ENCODE data around the gene UPF3A.
"Not testable (repeated sequence)": the region's sequence is repeated elsewhere in the genome, so short reads cannot be mapped to it uniquely, and the experiment has no call there.

UPF3A gene

GRCh38 chr13:114333881-114334280, 52.5 kb downstream of the UPF3A start:
- peak overlapping the region; percentile 31 for H3K4me3 Mint-ChIP-seq
- H3K27ac Mint-ChIP-seq: peak overlapping the region; percentile 13
- H3K36me3 Mint-ChIP-seq: not testable (repeated sequence)

DNA sequence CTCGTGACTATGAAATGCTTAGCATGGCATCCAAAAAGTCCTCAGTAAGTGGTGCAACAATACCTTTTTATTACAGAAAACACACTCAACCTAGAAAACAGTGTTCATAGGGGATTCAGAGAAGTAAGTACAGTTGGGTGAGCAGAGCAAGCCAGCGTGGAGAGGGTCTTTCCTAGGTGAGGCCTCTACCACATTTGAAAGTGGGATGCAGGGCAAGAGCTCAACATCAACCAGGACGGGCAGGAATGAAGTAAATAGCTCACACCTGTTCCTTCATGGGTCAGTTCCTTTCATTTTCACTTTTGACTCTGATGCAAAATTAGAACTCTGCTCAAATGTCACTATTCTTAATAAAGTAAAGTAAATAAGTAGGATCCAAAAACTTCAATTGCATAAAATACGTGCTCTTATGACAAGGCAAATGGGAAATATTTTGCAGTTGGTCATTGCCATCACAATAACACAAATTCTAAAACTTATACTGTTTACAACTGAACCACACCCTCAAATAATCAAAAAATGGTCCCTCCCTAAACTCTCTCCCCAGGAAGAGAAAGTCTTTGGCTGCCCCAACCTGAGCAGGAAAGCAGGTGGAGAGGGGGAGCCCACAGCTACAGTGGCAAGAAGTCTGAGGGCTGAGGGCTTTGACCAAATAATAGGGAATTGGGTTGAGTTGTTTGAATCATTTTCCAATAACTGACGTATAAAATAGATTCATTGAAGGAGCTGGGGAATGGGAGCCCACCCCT, 53.1 kb downstream of the UPF3A start:
- H3K27me3 Mint-ChIP-seq: no peaks in the 10 kb centered on the region
- no peaks in the 10 kb centered on the region for H3K9me3 Mint-ChIP-seq
- H3K36me3 Mint-ChIP-seq: no peaks in the 10 kb centered on the region
- H3K4me3 Mint-ChIP-seq: peak overlapping the region; percentile 31
- H3K4me1 Mint-ChIP-seq: peaks cover 13% of the 10 kb centered on the region
- peak overlapping the region; percentile 13 for H3K27ac Mint-ChIP-seq

More at GRCh38 chr13:114333881-114334280, 52.5 kb downstream of the UPF3A start:
- not testable (repeated sequence) for H3K9me3 Mint-ChIP-seq, H3K27me3 Mint-ChIP-seq
- H3K4me1 Mint-ChIP-seq: peaks cover 13% of the 10 kb centered on the region

GRCh38 chr13:114336457-114336856, 55.1 kb downstream of the UPF3A start:
- H3K27me3 Mint-ChIP-seq, H3K36me3 Mint-ChIP-seq, H3K9me3 Mint-ChIP-seq, H3K4me3 Mint-ChIP-seq, H3K27ac Mint-ChIP-seq: not testable (repeated sequence)
- H3K4me1 Mint-ChIP-seq: peaks cover 23% of the 10 kb centered on the region

- H3K27me3 Mint-ChIP-seq: no peaks in the 10 kb centered on the region
- H3K36me3 Mint-ChIP-seq: no peaks in the 10 kb centered on the region
- H3K4me3 Mint-ChIP-seq: no peak overlapping the region
- peaks cover 22% of the 10 kb centered on the region for H3K4me1 Mint-ChIP-seq
- no peak overlapping the region for H3K27ac Mint-ChIP-seq
- no peaks in the 10 kb centered on the region for H3K9me3 Mint-ChIP-seq
Observed at GRCh38 chr13:114338959-114339358, 57.6 kb downstream of the UPF3A start.

DNA sequence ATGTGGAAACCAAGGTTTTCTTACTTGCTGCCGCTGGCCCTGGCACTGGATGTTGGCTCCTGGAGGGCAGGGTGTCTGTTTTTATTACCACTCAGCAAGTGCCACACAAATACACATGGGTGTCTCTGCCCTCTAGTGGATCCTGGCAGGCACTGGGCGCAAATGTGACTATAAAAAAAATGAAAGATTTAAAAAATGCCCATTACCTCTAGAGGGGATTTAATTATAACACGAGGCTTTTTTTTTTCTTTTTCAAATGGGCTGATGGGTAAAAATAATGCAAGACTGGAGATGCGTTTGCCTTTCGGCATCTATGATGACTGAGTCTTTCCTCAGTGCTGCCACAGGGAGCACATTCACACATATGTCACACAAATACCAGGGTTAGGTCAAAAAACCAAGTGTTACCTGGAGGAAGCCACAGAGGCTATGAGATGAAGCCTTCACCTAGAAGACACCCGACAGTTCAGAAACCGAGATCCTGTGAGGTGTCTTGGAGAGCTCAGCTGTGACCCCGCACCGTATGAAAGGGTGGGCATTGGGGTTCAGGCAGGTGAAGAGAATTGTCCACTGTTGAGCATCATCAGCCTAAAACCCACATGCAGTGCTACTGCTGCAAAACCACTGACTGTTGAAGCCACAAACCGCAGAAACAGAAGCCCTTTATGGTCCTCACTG, 58.6 kb downstream of the UPF3A start:
- no peaks in the 10 kb centered on the region for H3K27me3 Mint-ChIP-seq
- no peaks in the 10 kb centered on the region for H3K9me3 Mint-ChIP-seq
- no peaks in the 10 kb centered on the region for H3K36me3 Mint-ChIP-seq
- H3K4me1 Mint-ChIP-seq: peaks cover 12% of the 10 kb centered on the region
- H3K27ac Mint-ChIP-seq: no peak overlapping the region
- no peak overlapping the region for H3K4me3 Mint-ChIP-seq

DNA sequence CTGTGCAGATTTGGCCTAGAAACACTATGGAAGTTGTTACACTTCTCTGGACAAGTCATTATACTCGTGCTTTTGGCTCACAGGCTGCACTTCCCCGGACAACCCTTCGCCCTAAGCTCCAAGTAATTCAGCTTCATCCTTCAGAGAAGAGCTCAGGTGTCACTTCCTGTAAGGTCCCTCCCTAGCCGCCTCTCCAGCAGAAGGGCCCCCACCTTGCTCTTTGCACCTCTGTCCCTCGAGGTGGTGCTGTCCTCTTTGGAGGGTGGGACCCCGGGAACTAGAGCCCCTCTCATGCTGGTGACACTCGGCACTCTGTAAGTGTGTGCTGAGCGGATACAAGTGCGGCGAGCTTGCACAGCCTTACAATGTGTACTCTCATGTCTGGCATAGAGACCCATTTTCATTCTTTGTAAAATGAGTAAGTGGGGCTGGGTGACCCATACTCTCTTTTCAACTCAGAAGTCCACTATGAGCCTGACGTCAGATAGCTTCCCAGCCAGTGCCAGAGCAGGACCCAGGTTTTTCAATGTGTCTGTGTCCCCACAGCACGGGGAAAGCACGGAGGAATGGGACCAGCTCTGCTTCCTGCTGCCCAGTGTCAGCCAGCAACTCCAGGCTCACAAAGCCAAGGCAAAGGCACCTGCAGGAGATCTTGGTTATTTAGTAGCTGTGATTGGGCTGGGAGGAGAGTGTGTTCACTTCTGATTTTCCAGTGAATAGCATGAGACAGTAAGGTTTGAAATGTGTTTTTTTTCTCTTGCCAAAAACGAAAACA, 59.8 kb downstream of the UPF3A start:
- Mint-ChIP-seq H3K27ac (no peak overlapping the region), H3K27me3 (no peaks in the 10 kb centered on the region), H3K4me3 (no peak overlapping the region), H3K4me1 (peaks cover 10% of the 10 kb centered on the region), H3K36me3 (no peaks in the 10 kb centered on the region), H3K9me3 (no peaks in the 10 kb centered on the region)

GRCh38 chr13:114347256-114347655, 65.9 kb downstream of the UPF3A start:
- not testable (repeated sequence) for H3K27ac Mint-ChIP-seq, H3K4me3 Mint-ChIP-seq, H3K4me1 Mint-ChIP-seq, H3K9me3 Mint-ChIP-seq, H3K36me3 Mint-ChIP-seq
- H3K27me3 Mint-ChIP-seq: peaks cover 31% of the 10 kb centered on the region

DNA sequence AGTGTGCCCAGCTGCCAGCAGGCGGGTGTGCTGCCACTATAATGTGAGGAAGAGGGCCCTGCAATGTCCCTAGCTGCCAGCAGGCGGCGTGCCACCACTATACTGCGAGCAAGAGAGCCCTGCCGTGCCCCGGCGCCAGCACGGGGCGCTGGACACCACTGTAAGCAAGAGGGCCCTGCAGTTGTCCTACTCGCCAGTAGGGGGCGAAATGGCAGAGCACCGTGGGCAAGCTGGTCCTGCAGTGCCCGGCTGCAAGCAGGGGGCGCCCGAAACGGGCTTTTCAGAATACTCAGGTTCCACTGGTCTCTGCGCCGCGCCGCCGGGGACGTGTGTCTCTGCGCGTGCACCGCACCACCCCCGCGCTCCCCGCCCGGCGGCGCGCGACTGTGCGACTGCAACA, 71.4 kb downstream of the UPF3A start:
- peaks cover 27% of the 10 kb centered on the region for H3K27me3 Mint-ChIP-seq
- not testable (repeated sequence) for H3K4me1 Mint-ChIP-seq, H3K4me3 Mint-ChIP-seq

GRCh38 chr13:114353382-114353781, 72.0 kb downstream of the UPF3A start:
- not testable (repeated sequence) for H3K9me3 Mint-ChIP-seq, H3K4me3 Mint-ChIP-seq, H3K4me1 Mint-ChIP-seq, H3K36me3 Mint-ChIP-seq, H3K27ac Mint-ChIP-seq
- peaks cover 20% of the 10 kb centered on the region for H3K27me3 Mint-ChIP-seq

More for the DNA sequence above, 71.4 kb downstream of the UPF3A start:
- H3K27ac Mint-ChIP-seq, H3K36me3 Mint-ChIP-seq, H3K9me3 Mint-ChIP-seq: not testable (repeated sequence)

Measured in activated naive CD4-positive, alpha-beta T cell treated with anti-CD3 and anti-CD28 coated beads, Interleukin-2, amount 50 U/mL, for 24 hours (primary cell).